NCI-H69 (cell line): Measurements from ENCODE around the gene PGS1.

Source experiments
- DNase-seq: peaks from one replicate; lab custom pipeline; 2025; lab: John Stamatoyannopoulos, UW

Gene PGS1

DNA sequence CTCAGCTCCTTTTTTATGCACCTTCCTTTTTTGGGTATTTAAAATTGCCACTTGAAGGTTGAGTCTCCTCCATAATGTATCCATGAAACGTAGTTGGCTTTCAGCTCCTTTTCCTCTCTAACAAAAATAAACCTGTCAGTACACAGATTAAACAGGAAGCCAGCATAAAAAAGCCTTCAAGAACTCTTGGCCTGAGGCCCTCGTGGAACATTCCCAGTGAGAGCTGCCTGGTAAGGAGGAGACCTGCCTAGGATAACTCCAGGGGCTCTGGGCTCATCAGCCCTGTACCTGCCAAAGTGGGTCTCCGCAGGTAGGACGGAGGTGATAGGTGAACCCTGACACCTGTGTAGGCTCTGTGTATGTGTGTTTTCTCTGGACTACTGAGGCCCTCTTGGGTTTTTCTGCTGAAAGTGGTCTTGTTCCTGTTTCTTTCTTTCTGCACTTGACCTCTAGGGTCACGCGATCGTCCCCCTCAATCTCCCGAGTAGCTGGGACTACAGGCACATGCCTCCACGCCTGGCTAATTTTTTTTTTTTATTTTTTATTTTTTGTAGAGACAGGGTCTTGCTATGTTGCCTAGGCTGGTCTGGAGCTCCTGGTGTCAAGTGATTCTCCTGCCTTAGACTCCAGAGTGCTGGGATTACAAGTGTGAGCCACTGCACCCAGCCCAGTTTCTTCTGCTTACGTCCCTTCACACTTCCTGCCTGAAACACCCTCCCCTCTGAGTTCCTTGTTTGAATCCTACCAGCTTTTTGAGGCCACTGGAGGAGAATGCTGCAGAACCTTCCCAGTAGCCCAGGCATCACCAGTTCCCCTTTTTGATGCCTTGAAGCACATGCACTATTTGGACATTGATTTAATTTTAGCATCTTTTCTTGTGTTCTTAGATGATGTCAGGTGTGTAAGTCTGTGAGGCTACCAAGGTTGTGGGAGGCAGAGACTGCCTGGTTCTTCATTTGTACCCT lies 9.8 kb downstream of the PGS1 start:
- no peak for DNase-seq

DNA sequence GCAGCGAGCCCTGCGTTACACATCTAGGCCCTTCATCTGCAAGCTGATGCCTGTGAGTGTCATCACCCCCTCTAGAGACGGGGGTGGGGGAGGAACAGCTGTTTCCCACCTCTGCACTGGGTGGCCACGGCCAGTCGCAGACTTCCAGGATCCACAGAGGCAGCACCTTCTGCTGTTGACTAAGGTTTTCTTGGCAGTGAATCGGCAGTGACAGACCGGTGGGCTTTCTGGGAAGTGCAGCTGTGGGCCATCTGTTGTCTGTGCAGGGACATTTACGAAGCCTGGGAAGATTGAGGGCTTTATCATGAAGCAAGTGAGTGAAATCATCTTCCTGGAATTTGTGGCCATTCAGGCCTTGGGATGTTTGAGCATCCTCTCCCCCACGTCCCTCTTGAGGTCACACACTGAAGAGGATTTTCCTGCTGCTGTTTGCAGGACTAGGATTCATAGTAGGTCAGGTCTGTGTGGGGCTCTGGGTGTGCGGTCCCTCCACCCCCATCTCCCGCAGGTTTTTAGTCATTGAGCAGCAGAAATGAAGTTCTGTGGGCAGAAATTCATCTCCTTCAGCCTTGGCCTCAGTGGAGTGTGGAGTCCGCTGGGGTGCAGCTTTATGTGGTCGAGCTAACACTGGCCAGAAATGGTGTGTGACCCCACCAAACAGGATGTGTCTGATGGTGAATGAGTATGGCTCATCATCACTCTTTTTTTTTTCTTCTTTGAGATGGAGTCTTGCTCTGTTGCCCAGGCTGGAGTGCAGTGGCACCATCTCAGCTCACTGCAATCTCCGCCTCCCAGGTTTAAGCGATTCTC lies 12.0 kb downstream of the PGS1 start:
- peak; percentile 60 for DNase-seq

DNA sequence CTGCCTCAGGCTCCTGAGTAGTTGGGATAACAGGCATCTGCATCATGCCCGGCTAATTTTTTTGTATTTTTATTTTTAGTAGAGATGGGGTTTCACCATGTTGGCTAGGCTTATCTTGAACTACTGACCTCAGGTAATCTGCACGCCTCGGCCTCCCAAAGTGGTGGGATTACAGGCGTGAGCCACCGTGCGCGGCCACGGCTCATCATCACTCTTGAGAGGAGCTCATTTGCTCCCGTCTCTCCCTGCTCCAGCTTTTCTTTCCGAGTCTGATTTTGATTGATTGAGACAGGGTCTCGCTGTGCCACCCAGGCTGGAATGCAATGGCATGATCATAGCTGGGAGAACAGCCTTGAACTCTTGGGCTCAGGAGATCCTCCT lies 12.6 kb downstream of the PGS1 start:
- DNase-seq = no peak

DNA sequence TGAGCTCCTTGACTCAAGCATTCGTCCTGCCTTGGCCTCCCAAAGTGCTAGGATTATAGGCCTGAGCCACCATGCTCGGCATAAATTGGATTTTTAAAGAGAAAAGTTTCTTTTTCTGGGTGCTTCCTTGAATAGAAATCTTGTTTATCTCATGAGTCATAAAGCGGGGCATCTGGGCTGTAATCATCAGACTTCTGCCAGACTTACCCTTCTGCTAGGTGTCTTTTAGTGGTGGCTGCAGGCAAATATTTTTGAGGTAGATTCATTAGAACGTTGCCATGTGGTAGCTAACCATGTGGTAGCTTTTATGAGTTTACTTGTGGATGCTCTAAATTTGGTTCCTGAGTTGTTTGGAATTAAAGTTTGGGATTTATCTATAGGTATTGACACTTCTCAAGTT lies 13.4 kb downstream of the PGS1 start:
- DNase-seq = peak; percentile 20

DNA sequence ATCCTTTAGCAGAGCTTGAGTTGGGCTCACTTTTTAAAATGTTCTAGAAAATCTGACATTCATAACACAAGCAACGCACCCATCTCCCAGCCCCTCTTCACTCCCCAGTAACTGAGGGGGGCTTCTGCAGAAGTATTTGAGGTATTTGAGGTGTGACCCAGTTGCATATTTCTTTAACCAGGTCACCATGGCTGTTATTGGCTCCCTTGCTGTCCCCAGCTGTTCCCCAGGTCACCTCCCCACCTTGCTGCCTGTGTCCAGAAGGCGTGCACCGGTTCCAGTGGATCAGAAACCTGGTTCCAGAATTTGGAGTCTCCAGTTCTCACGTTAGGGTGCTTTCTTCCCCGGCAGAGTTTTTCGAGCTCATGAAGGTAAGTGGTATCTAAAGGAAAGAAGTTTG lies 13.8 kb downstream of the PGS1 start:
- DNase-seq = no peak

DNA sequence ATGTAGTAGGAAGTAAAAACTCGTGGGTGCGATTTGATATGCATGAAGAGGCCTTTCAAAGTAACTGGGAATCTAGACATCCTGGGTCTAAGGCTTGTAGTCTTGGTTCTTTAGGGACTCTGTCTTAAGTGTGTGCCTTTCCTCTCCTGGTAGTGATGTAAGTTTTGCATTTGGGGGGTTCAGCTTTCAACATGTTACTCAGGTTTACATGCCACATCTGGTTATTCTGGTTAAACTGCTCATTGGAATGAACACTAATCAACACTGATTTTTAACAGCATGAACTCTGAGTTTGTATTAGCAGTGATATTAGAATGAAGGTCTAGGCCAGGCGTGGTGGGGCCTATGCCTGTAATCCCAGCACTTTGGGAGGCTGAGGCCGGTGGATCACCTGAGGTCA lies 15.1 kb downstream of the PGS1 start:
- DNase-seq = no peak

DNA sequence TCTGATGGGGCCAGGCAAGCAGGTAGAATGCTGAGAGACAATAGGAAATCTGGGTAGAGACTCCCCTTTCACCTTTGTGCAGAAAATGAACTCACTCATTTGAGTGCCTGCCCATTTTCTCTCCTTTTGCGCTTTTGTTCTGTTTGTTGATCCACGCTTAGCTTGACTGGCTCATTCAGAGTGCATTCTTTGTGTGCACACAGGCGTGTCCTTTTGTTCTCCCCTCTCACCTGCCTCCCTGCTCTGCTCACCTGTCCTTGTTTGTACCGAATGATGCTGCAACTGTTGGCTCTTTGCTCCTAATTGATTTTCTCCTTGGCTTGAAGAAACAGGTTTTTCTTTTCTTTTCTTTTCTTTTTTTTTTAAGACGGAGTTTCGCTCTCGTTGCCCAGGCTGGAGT lies 15.8 kb downstream of the PGS1 start:
- peak; percentile 99 for DNase-seq

DNA sequence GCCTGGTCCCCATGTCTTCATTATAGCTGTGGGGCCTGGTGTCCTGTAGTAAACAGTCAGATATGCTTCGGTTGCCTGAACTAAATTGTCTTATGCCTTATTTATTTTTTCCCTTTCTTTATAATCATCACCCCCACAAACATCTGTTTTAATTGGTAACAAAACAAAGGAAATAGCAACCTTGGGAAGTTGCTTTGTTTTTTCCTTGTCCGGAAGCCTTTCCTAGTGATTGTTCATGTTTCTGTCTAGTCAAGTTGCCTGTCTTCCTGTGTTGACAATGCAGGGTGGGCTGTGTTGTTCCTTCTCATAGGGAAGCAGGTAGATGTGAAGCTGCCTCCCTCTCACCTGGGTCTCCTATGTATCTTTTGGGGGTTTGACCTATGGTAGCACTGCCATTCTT lies 16.7 kb downstream of the PGS1 start:
- no peak for DNase-seq

DNA sequence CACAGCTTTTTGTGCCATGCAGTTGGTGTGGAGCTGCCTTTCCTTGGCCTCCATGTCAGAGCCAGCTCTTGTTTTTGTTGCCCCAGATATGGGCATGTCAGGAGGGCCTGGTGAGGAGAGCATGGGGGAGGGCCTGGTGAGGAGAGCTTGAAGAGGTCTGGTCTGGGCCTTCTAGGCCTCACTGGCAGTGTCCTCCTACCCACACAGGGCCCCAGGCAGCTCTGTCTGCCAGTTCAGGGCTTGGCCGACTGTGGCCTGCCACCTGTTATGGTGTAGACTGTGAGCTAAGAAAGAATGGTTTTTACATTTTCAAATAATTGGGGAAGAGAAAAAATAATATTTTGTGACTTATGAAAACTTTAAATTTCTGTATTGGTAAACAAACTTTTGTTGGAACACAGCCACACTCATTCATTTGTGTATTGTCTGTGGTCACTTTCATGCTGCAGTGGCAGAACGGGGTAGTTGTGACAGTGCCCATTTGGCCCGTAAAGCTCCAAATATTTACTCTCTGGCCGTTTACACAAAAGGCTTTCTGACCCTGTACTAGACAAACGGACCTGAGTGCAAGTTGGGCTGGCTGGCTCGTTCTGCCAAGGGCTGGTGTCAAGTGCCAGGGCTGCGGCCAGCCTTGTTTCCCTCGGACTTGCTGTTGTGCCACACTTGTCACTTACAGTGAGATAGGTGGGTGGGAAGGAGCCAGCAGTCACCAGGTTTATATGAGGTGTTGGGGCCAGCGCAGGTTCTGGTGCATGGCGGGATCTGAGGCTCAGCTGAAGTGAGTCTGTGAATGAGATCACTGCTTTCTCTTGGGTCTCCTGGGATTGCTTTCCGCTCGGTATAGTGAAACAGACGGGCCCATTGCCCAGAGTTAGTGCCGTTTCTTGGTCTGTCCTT lies 18.2 kb downstream of the PGS1 start:
- DNase-seq = peak; percentile 30

DNA sequence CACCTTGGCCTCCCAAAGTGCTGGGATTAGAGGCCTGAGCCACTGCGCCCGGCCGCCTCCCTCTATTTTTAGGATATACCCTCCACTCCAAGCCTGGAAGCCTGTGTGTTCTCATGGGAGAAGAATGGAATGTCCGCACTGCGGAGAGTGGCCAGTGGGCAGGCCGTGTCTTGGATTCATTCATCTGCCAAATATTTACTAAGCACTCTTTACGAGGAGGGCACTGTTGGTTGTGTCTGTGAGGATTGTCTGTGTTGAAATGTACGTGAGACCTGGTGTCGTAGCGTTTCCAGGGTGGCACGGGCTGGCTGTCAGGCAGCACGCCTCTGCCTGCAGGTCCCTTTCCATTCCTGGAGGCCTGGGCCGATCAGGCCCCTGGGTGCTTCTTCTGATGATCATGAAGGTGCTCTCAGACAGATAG lies 19.2 kb downstream of the PGS1 start:
- no peak for DNase-seq

DNA sequence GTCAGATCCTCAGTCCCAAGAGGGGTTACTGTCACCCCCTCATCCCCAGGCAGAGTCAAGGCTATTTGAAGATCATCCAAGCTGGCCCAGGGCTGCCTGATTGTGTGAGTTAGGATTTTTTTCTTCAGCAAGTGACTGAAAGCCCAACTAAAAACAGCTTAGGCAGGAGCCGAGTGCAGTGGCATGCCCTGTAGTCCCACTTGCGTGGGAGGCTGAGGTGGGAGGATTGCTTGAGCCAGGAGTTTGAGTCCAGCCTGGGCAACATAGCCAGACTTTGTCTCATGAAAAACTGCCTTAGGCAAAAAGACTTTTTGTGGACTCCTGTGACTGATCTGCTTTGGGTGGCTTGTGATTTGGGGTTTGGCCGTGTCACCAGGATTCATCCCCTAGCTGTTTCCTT lies 19.9 kb downstream of the PGS1 start:
- DNase-seq = no peak

DNA sequence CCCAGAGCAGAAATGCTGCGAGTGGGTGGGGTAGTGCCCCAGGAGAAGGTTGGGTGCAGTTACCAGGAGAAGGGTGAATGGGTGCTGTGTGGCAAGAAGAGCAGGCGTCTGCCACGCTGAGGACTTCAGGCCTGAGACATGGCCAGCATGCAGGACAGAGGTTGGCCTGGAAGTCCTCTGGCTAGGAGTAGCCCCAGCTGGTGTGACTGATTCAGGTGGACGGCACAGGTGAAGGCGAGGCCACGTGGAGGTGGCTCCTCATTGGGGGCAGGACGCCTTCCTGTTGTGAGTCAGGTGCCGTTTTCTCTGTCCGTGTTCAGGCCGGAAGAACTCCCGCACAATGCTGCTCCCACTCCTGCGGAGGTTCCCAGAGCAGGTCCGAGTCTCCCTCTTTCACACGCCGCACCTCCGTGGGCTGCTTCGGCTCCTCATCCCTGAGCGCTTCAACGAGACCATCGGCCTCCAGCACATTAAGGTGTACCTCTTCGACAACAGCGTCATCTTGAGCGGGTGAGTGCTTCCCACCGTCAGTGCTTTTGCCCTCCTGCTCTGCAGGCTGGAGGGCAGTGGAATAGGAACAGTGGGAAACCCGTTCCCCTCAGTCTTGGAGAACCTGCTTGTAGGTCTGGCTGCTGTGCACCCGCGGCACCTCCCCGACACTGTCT lies 20.7 kb downstream of the PGS1 start:
- no peak for DNase-seq

DNA sequence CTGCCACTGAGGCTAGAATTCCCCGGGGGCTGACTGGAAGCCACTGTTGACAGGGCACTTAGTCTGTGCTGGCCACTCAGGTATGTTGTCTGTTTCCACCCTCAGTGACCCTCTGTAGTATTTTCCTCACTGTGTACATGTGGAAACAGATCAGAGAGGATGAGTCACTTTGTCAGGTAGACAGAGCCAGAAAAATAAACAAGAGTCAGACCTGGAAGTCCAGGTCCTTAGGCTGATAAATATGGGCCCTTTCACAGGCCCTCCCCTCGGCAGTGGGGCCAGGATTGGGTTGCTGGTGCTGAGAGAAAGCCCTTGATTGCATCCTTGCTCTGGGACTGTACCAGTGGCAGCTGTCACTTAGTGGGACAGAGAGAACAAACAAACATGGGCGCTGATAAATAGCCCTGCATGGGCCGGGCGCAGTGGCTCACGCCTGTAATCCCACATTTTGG lies 21.3 kb downstream of the PGS1 start:
- no peak for DNase-seq

DNA sequence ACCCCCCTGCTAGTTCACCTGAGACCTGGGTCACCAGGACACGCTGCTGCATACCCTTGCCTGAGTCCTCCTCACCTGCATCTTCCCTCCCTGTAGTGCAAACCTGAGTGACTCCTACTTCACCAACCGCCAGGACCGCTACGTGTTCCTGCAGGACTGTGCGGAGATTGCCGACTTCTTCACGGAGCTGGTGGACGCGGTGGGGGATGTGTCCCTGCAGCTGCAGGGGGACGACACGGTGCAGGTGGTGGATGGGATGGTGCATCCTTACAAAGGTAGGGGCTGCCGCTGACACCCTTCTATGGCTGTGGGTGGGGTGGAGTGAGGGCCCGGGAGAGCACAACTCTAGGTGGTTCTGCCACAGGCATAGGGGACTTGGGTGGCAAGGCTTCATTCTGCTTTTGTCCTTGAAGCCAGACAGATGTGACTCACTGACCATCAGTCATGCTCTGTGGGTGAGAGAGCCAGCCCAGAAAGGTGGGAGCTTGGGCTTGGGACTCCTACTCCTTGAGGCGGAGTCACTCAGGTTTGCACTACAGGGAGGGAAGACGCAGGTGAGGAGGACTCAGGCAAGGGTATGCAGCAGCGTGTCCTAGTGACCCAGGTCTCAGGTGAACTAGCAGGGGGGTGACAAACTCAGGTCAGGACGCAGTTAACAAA lies 22.3 kb downstream of the PGS1 start:
- no peak for DNase-seq

DNA sequence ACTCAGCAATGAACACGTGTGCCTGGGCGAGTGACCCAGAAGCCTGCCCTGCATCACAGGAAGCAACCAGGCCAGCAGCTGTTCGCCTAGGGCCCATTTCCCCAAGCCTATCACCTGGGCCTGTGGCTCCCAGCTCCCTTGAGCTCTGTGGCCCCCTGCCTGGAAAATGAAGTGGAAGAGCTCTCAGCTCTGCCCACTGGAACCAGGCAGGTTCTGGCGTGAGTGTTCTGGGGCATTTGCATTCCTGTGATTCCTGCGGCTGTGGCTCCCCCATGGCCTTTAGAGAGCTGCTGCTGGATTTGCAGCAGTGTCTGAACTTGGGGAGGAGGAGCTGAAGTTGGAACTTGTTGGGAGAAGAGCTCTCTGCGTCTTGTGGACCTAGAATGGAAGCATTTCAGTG lies 22.8 kb downstream of the PGS1 start:
- no peak for DNase-seq

DNA sequence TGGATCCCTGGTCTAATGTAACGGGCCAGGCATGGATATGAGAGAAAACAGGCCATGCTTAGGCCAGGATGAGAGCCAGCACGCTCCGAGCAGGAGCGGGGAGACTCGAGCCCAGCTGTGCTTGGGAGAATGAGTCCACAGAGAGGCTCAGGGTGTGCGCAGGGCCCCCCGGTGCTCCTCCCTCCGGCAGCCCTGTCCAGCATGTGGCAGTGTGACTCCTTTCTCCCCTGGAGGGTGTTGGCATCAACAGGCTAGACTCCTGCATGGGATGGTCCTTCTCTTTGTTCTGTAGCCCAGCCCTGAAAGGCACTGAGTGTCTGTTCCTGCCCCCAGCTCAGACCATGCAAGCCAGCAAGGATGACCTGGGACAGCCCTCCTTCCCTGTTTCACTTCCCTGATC lies 23.4 kb downstream of the PGS1 start:
- DNase-seq = no peak

DNA sequence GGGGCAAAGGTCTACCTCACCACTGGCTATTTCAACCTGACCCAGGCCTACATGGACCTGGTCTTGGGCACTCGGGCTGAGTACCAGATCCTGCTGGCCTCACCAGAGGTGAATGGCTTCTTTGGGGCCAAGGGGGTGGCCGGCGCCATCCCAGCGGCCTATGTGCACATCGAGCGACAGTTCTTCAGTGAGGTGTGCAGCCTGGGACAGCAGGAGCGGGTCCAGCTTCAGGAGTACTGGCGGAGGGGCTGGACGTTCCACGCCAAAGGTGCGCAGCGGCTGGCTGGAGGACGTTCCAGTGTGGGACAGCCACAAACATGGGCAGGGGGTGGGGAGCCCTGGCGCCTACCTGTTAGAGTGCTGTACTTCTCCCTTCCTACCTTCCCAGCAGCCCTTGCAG lies 25.4 kb downstream of the PGS1 start:
- no peak for DNase-seq

DNA sequence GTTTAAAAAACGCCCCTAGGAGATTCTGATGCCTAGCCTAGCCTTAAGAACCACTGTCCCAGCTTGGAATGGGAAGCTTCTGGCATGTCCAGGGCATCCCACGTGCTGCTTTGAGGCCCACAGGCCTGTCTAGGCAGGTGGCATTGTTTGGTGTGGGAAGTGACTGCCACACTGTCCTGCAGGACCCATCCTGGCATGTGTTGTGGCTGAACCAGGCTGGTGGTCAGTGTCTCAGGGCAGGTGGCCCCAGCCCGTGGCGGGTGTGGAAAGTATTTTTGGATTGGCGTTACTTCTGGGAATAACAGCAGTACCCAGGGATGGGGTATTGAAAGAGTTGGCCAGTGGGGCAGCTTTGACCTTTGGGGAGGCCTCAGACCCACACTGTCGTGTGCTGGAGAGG lies 27.9 kb downstream of the PGS1 start:
- DNase-seq = no peak

DNA sequence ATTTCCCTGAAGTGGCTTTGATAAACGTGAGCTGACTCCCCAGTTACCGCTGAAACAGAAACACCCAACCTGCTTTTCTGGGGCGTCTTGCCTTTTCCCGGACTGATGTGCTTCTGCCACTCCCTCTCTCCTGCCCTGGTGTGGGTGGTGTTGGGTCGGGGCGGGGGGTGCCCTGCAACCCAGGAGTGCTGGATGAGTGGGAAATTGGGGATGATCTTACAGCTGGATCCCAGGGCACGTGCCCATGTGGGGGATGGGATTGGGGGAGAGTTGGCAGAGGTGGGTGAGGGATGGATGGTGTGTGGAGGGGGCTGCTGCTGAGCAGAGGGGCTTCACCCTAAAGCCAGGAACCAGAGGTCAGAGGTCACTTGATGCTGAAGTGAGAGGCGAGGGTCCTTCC lies 28.5 kb downstream of the PGS1 start:
- no peak for DNase-seq

DNA sequence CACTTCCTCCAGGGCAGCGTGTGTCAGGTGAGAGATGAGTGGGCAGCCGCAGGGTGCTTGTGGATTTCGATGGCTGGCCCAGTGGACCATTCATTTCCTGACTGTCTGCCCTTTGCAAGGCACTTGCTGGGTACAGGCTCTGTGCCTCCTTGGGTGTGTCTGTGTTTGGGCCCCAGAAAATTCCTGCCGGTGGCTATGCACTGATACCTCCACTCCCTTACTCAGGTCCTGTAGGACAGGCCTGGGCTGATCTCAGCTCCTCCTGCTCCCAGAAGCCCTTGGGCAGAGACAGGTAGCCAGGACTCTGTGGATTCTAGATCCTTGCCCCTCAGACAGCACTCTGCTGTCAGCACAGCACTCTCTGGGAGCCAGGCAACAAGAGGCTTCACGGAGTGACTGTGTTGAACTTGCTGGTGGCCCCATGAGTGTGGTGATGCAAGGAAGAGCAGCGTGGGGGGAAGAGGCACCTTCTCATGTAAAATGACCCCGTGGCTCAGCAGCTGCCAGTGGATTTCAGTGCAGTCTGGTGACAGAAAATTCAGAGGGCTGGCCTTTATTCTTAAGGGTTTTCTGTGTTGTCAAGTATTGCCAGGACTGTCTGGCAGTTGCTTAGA lies 29.0 kb downstream of the PGS1 start:
- DNase-seq = peak; percentile 50
